Measurements from ENCODE around the gene ETV4.
"Not testable (repeated sequence)": the region's sequence is repeated elsewhere in the genome, so short reads cannot be mapped to it uniquely, and the experiment has no call there.

ETV4 gene

GRCh38 chr17:43543300-43543699 lies 2.8 kb downstream of the ETV4 start:
- no peak for DNase-seq

GRCh38 chr17:43542859-43543258 lies 3.3 kb downstream of the ETV4 start:
- no peak for DNase-seq

DNA sequence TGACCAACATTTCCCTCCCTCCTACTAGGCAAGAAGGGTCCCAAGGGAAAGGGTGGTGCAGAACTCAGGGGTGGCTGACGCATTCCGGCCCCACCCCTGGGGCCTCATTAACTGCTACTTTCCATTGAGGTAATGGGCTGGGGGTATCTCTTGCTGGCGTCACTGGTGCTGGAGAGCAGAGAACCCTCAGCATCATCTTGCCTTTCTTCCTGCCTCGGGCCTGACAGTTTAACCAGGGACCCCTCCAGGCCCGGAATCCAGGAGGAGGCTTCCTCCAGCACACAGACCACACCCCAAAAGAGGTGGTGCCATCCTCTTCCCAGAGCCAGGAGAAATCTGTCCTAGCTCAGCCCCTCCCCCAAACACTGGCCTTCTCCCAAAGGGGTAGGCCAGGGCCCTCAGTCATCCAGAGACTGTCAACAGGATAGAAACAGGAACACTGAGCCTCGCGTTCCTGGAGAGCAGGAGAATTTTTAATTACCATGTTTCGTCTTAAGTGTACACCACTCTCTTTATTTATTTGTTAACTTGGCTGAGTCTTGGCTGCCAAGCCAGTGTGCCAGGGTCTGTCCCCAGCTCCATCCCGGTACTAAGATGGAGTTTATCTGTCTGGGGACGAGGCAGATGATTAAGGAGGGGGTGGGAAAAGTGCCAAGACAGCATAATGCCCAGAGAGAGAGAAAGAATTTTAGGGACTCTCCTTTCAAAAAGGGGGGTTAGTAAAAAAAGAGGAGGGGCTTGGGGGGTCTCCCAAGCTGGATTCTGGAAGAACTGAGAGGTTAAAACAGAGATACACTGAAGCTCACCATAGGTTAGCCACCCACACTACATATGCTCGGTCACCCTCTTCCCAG lies 5.1 kb downstream of the ETV4 start:
- DNase-seq = no peak

- peak; percentile 38 for DNase-seq
These were observed 9.7 kb downstream of the ETV4 start for GRCh38 chr17:43536236-43536992.

GRCh38 chr17:43534909-43535308 lies 11.2 kb downstream of the ETV4 start:
- DNase-seq = no peak

DNA sequence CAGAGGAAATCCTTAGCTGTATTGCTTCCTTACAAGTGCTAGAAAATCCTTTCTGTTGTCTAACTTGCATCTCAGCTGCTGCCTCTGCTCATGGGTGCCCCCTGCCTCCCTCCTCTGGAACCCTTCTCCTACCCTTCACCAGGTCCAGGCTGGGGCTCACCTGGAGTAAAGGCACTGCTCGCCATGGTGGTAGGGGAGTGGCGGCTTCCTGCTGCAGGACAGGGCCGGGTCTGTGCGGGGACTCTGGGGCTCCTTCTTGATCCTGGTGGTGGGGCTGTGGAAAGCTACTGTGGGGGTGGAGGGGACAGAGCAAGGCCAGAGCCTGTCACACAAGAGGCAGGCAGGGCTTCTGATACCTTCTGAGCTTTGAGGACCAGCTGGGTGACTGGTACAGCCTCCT lies 12.4 kb downstream of the ETV4 start:
- no peak for DNase-seq

GRCh38 chr17:43532581-43532980 lies 13.6 kb downstream of the ETV4 start:
- DNase-seq = no peak

- no peak for DNase-seq
These were observed 14.2 kb downstream of the ETV4 start for GRCh38 chr17:43531955-43532354.

- DNase-seq = no peak
These were observed 15.1 kb downstream of the ETV4 start for GRCh38 chr17:43531082-43531378.

GRCh38 chr17:43530288-43531081 lies 15.7 kb downstream of the ETV4 start:
- DNase-seq = no peak

DNA sequence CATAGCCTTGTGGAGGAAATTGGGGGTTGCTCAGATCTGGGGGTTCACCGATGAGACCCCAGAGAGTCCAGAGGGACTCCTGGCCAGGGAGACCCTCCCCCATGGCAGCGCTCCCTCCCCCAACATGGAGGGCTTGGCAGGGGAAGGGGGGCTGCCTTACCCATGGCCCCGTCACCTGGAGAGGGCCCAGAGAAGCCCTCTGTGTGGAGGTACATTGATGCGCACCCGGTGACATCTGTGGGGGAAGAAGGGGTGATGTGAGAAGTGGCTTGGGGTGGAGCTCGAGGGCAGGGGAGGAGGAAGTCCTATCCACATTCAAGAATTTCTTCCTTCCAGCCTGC lies 16.2 kb downstream of the ETV4 start:
- DNase-seq = no peak

DNA sequence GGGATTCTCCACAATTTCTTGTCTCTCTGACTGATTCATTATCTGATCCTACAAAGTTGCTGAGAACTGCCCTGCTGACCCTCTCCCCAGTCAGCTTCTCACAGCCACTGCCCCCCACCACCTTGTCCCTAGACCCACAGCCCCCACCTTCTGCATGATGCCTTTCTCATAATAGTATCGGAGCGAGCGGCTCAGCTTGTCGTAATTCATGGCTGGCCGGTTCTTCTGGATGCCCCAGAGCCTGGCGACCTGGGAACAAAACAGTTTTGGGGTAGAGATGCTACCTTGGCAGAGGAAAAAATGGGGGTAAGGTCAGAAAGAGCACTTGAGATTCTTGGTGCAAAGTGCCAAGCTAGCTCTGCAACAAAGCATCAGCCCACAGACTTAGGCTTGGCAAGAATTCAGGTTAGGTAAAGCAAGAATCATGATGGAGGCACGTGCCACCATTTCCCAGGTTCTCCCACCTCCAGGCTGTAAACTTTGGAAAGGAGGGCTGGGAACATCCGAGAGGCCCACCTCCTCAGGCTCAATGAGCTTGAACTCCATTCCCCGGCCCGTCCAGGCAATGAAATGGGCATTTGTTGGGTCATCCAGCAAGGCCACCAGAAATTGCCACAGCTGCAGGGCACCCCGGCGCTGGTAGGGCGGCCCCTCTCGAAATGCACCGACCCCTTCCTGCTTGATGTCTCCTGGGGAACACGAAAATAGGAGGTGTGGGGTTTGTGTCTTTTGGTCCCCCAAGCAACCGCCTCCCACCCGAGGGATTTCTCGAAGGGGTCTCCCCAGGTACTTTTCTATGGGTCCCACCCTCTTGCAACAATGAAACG lies 16.9 kb downstream of the ETV4 start:
- DNase-seq = no peak

- no peak for DNase-seq
These were observed 17.7 kb downstream of the ETV4 start for GRCh38 chr17:43528319-43528987.

DNA sequence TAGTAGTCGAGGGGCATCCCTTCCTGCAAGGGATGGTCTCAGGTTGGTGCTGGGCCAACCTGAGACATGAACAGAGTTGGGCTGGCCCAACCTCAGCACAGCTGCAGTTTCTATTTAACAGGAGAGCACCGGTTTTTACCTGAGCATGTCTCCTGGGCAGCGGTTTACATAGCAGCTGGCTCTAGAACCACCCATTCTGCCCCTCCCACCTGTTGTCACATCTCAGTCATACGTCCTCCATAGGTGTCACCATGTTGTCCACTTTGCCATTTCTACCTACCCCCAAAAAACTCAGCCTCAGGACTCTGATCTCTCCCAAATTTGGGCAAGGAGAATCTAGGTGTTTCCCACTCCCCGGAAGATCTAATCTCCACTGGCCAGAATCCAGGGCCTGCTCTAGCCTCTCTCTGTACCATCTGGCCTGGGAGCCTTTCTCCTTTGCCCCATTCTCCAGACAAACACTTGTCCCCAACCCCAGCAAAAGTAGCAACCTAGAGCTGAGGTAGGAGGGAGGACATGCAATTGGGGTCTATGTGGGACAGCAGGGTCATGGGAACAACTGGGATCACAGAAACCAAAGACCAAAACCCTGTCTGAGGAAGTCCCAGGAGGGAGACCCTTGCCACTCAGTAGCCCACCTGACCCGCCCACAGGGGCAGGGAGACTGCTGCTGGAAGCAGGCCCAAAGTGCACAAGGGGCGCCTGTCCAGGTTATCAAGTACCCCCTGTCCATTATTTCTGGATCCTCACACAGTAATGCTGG lies 19.1 kb downstream of the ETV4 start:
- DNase-seq = no peak

- no peak for DNase-seq
These were observed 21.1 kb downstream of the ETV4 start for GRCh38 chr17:43524945-43525575.

DNA sequence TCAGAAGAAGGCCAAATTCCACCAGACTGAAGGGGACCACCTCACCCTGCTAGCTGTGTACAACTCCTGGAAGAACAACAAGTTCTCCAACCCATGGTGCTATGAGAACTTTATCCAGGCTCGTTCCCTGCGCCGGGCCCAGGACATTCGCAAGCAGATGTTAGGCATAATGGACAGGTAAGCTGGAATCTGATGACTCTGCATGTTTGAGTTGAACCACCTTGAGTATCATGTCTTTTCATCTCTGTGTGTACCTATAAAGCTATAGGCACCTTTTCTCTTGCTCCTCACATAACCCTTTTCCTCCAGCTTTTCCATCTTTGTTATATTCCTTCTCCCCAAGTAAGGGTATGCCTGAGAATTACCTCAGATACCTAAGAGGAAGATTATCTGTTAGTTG lies 24.8 kb downstream of the ETV4 start:
- no peak for DNase-seq

- DNase-seq = no peak
These were observed 28.3 kb downstream of the ETV4 start for GRCh38 chr17:43517615-43518386.

- DNase-seq = no peak
These were observed 29.0 kb downstream of the ETV4 start for GRCh38 chr17:43517161-43517560.

GRCh38 chr17:43515656-43516055 lies 30.5 kb downstream of the ETV4 start:
- DNase-seq = no peak

GRCh38 chr17:43511199-43511598 lies 34.9 kb downstream of the ETV4 start:
- not testable (repeated sequence) for DNase-seq

Measured in MV-4-11 (cell line).